Left ventricle myocardium inferior (tissue), 1 donor: ENCODE measurements around the gene ASMT. TPM values are rescaled to one million over a fixed set of nuclear protein-coding genes. Genes with fewer than 3 reads are reported as not detected.

Experiments used
- DNase-seq: peaks from one replicate; pipeline ENCODE4 v3.0.0-alpha.2; 2020
- H3K27ac ChIP-seq: fragments of 200-600 bp; replicated peaks from 2 replicates; pipeline ENCODE4 v1.8.0; 2021
- H3K27me3 ChIP-seq: fragments of 200-600 bp; 2 replicates; pipeline ENCODE4 v1.8.0; 2021; ENCODE audit warnings: low read depth
- H3K36me3 ChIP-seq: fragments of 200-600 bp; 2 replicates; pipeline ENCODE4 v1.8.0; 2021
- H3K4me1 ChIP-seq: fragments of 200-600 bp; 2 replicates; pipeline ENCODE4 v1.8.0; 2021
- H3K4me3 ChIP-seq: fragments of 200-600 bp; 2 replicates; pipeline ENCODE4 v1.8.0; 2021; ENCODE audit warnings: mild to moderate bottlenecking, moderate library complexity
- H3K9me3 ChIP-seq: fragments of 200-600 bp; replicated peaks from 2 replicates; pipeline ENCODE4 v1.8.0; 2021
- intact Hi-C: fragments of 100-400 bp; cut with micrococcal nuclease; formaldehyde crosslinking; loops from one replicate; pipeline ENCODE4 v1.11.0; 2022
- total RNA-seq: library from RNA; stranded (reverse); fragmentation: NEBNext Ultra II Directional; extraction: Animal tissue kit (Norgen Biotek cat#: 25700); gene quantifications from one replicate; pipeline ENCODE4 v1.2.1, GENCODE V29; 2021
- TF ChIP-seq, protein P1 (sequence below): fragments of 200-600 bp; IDR thresholded peaks from 2 replicates; pipeline ENCODE4 v1.8.0; 2021; ENCODE audit warnings: antibody characterized with exemption, mild to moderate bottlenecking, borderline replicate concordance
- donor health status: DM: no; HTN: yes; CAD: no; lungs with severe emphysema.

ASMT gene
- total RNA-seq, 1 donor from 2014 or later: not detected

DNA sequence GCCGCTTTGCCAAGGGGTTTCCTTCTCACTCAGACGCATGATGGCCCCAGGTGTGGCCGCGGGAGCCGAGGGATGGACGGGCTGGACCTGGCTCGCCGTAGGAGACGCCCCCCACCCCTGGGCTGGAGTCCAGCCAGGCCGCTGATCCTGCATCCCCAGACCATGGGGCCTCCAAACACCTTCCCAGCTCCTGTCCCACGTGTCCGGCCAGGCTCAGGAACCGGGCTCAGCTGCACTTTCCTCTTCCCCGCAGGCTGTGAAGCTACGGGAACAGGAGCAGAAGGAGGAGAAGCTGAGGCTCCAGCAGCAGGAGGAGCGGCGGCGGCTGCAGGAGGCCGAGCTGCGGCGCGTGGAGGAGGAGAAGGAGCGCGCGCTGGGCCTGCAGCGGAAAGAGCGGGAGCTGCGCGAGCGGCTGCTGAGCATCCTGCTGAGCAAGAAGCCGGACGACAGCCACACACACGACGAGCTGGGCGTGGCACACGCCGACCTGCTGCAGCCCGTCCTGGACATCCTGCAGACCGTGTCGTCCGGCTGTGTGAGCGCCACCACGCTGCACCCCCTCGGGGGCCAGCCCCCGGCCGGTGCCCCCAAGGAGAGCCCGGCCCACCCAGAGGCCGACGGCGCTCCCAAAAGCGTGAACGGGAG is 14.3 kb upstream of the ASMT start:
- DNase-seq: no peak
- H3K27me3 ChIP-seq: no peaks in the 10 kb centered on the region
- TF ChIP-seq, protein P1, sequence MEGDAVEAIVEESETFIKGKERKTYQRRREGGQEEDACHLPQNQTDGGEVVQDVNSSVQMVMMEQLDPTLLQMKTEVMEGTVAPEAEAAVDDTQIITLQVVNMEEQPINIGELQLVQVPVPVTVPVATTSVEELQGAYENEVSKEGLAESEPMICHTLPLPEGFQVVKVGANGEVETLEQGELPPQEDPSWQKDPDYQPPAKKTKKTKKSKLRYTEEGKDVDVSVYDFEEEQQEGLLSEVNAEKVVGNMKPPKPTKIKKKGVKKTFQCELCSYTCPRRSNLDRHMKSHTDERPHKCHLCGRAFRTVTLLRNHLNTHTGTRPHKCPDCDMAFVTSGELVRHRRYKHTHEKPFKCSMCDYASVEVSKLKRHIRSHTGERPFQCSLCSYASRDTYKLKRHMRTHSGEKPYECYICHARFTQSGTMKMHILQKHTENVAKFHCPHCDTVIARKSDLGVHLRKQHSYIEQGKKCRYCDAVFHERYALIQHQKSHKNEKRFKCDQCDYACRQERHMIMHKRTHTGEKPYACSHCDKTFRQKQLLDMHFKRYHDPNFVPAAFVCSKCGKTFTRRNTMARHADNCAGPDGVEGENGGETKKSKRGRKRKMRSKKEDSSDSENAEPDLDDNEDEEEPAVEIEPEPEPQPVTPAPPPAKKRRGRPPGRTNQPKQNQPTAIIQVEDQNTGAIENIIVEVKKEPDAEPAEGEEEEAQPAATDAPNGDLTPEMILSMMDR: no peak
- H3K4me1 ChIP-seq: peaks cover 14% of the 10 kb centered on the region
- H3K9me3 ChIP-seq: peaks cover 11% of the 10 kb centered on the region
- no peak overlapping the region for H3K27ac ChIP-seq
- no peak overlapping the region for H3K4me3 ChIP-seq
- intact Hi-C loops: no loop called here
- H3K36me3 ChIP-seq: peaks cover 86% of the 10 kb centered on the region

DNA sequence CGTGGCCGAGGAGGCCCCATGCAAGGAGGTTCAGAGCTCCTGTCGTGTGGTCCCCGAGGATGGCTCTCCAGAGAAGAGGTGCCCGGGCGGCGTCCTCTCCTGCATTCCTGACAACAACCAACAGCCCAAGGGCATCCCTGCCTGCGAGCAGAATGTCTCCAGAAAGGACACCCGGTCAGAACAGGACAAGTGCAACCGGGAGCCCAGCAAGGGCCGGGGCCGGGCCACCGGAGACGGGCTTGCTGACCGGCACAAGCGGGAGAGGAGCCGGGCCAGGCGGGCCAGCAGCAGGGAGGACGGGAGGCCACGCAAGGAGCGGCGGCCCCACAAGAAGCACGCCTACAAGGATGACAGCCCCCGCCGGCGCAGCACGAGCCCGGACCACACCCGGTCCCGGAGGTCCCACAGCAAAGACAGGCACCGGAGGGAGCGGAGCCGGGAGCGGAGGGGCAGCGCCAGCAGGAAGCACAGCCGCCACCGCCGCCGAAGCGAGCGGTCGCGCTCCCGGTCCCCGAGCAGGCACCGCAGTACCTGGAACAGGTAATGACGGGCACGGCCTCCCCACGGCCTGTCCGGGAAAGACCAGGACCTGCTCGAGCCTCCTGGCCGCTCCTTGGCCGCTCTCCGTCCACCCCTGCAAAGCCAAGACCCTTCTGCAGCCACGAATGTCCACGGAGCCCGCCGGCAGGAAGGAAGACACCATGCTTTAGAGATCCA is 13.7 kb upstream of the ASMT start:
- intact Hi-C loops: no loop called here
- no peak overlapping the region for H3K27ac ChIP-seq
- no peak for DNase-seq

DNA sequence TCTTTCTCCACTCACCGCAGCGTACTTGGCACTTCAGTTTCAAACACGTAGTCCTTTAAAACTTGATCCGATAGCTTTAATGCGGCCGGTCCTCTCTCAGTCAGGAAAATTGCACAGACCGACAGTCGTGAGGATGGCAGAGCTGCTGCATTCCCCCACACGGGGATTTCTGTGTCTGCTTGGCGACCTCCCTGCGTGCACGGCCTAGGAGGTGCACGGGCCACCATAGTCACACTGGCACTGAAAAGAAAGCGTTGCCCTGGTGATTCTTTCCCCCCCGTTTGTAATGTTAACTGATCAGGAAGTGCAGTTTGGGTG is 13.1 kb upstream of the ASMT start:
- TF ChIP-seq, protein P1: no peak
- Histone ChIP-seq H3K36me3 (peaks cover 81% of the 10 kb centered on the region), H3K27ac (no peak overlapping the region), H3K4me1 (peaks cover 14% of the 10 kb centered on the region), H3K4me3 (no peak overlapping the region), H3K27me3 (no peaks in the 10 kb centered on the region), H3K9me3 (peaks cover 11% of the 10 kb centered on the region)
- no peak for DNase-seq
- intact Hi-C loops: no loop called here

More for the DNA sequence above, 13.7 kb upstream of the ASMT start:
- H3K4me3 ChIP-seq: no peak overlapping the region
- peaks cover 14% of the 10 kb centered on the region for H3K4me1 ChIP-seq
- peaks cover 79% of the 10 kb centered on the region for H3K36me3 ChIP-seq
- H3K9me3 ChIP-seq: peaks cover 11% of the 10 kb centered on the region
- TF ChIP-seq, protein P1: no peak
- H3K27me3 ChIP-seq: no peaks in the 10 kb centered on the region

DNA sequence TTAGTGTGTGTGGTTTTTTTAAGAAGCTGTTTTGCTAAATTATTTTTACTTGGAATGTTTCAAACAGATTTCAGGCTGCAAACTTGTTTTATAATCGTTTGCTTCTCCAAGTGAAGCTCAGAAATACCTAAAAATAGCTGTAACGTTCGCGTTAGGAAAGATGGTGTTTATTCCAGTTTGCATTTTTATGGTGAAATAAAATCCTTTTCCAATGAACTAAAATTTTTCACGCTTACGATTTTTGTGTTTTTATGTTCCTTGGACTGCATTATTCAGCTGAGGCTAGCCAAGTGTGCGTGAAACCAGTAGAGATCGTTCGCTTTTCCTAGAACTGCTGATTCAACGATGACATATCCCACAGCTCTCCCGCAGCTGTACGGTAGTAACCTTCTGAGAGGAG is 12.6 kb upstream of the ASMT start:
- intact Hi-C loops: no loop called here
- TF ChIP-seq, protein P1: no peak
- Histone ChIP-seq H3K27ac (no peak overlapping the region), H3K4me3 (no peak overlapping the region), H3K9me3 (peaks cover 11% of the 10 kb centered on the region), H3K4me1 (peaks cover 12% of the 10 kb centered on the region), H3K36me3 (peaks cover 77% of the 10 kb centered on the region), H3K27me3 (no peaks in the 10 kb centered on the region)
- no peak for DNase-seq

DNA sequence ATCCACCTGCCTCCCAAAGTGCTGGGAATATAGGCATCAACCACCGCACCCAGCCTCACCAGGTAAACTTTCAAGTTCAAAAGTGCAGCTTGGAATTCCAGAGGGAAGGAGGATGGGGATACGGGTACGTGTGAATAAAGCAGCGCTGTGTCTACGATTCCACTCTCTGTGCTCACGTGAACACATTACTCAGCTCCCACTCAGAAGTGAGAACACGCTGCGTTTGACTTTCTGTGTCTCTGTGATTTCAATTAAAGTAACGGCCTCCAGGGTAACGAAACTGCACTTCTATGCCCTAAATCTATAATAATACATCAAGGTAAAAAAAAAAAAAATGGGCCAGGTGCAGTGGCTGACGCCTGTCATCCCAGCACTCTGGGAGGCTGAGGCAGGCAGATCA is 8.4 kb upstream of the ASMT start:
- intact Hi-C loops: no loop called here
- DNase-seq: no peak
- H3K36me3 ChIP-seq: peaks cover 36% of the 10 kb centered on the region
- no peaks in the 10 kb centered on the region for H3K27me3 ChIP-seq
- no peak overlapping the region for H3K27ac ChIP-seq
- TF ChIP-seq, protein P1: no peak
- H3K9me3 ChIP-seq: peaks cover 10% of the 10 kb centered on the region
- no peak overlapping the region for H3K4me3 ChIP-seq
- H3K4me1 ChIP-seq: no peaks in the 10 kb centered on the region
